ENCODE results near the gene TENT4A.
A peak's percentile ranks its signal among the peaks of the same experiment; 100 is the strongest.

Gene TENT4A

GRCh38 chr5:6788956-6789649 is 75.9 kb downstream of the TENT4A start:
- no peak overlapping the region for H2AK5ac ChIP-seq (ENCODE audit: low read length)
- DNase-seq: peak; percentile 47 to 69
- no peak overlapping the region for H4K91ac ChIP-seq (ENCODE audit: low read depth, low read length)
- H3K36me3 ChIP-seq (ENCODE audit: control insufficient read depth in 1 of 2, insufficient read depth in 2 of 2, low read length in 2 of 2): no peaks in the 10 kb centered on the region
- no peak overlapping the region for H3K14ac ChIP-seq (ENCODE audit: low read length)
- WGBS (ENCODE audit: extremely low coverage, insufficient coverage, insufficient read length): no CpG with 5 or more reads among the region's 15 CpGs
- H2BK12ac ChIP-seq (ENCODE audit: low read length): no peak overlapping the region
- H3K18ac ChIP-seq (ENCODE audit: low read length): no peak overlapping the region
- H3K23ac ChIP-seq (ENCODE audit: low read length): no peak overlapping the region
- no peaks in the 10 kb centered on the region for H3K79me1 ChIP-seq (ENCODE audit: low read length)
- H3K4ac ChIP-seq (ENCODE audit: low read depth, low read length): no peak overlapping the region
- H2AFZ ChIP-seq (ENCODE audit: insufficient read depth, low read length, poor library complexity): no peak overlapping the region
- no peak overlapping the region for H4K8ac ChIP-seq (ENCODE audit: low read depth, low read length)
- no peak overlapping the region for H3K27ac ChIP-seq (ENCODE audit: low read depth, low read length)
- H2BK120ac ChIP-seq (ENCODE audit: insufficient read depth, low read length, poor library complexity): no peak overlapping the region
- H3K79me2 ChIP-seq (ENCODE audit: control insufficient read depth, insufficient read depth, low read length, poor library complexity): no peaks in the 10 kb centered on the region
- no peaks in the 10 kb centered on the region for H3K27me3 ChIP-seq (ENCODE audit: insufficient read depth, low read length)
- no peak overlapping the region for H3K9ac ChIP-seq (ENCODE audit: low read length)
- H3K4me1 ChIP-seq (ENCODE audit: control insufficient read depth in 1 of 2, insufficient read depth in 2 of 2, low read length in 2 of 2): peaks cover 0 to 2% of the 10 kb centered on the region in 2 experiments
- H3K9me3 ChIP-seq (ENCODE audit: insufficient read depth, low read depth, low read length): peaks cover 4% of the 10 kb centered on the region
- H3K4me3 ChIP-seq (ENCODE audit: low read depth, low read length): no peak overlapping the region
- no peak overlapping the region for H2BK5ac ChIP-seq (ENCODE audit: low read depth, low read length, poor library complexity)
- no peak overlapping the region for H4K12ac ChIP-seq (ENCODE audit: low read depth, low read length)
- H3K4me2 ChIP-seq (ENCODE audit: low read length): no peak overlapping the region

GRCh38 chr5:6790346-6790865 is 77.2 kb downstream of the TENT4A start:
- Histone ChIP-seq H3K23ac (ENCODE audit: low read length) (no peak overlapping the region), H3K4me2 (ENCODE audit: low read length) (no peak overlapping the region), H2BK12ac (ENCODE audit: low read length) (no peak overlapping the region), H2AK5ac (ENCODE audit: low read length) (no peak overlapping the region), H3K79me2 (ENCODE audit: control insufficient read depth, insufficient read depth, low read length, poor library complexity) (no peaks in the 10 kb centered on the region), H2AFZ (ENCODE audit: insufficient read depth, low read length, poor library complexity) (no peak overlapping the region), H3K36me3 (ENCODE audit: control insufficient read depth in 1 of 2, insufficient read depth in 2 of 2, low read length in 2 of 2) (no peaks in the 10 kb centered on the region), H3K27me3 (ENCODE audit: insufficient read depth, low read length) (no peaks in the 10 kb centered on the region), H3K4ac (ENCODE audit: low read depth, low read length) (no peak overlapping the region), H4K12ac (ENCODE audit: low read depth, low read length) (no peak overlapping the region), H4K91ac (ENCODE audit: low read depth, low read length) (no peak overlapping the region), H3K18ac (ENCODE audit: low read length) (no peak overlapping the region), H3K4me3 (ENCODE audit: low read depth, low read length) (no peak overlapping the region), H2BK5ac (ENCODE audit: low read depth, low read length, poor library complexity) (no peak overlapping the region), H3K9me3 (ENCODE audit: insufficient read depth, low read depth, low read length) (no peaks in the 10 kb centered on the region), H3K27ac (ENCODE audit: low read depth, low read length) (no peak overlapping the region), H2BK120ac (ENCODE audit: insufficient read depth, low read length, poor library complexity) (no peak overlapping the region), H3K4me1 (ENCODE audit: control insufficient read depth in 1 of 2, insufficient read depth in 2 of 2, low read length in 2 of 2) (peaks cover 0 to 2% of the 10 kb centered on the region in 2 experiments), H3K9ac (ENCODE audit: low read length) (no peak overlapping the region), H3K14ac (ENCODE audit: low read length) (no peak overlapping the region), H4K8ac (ENCODE audit: low read depth, low read length) (no peak overlapping the region), H3K79me1 (ENCODE audit: low read length) (no peaks in the 10 kb centered on the region)
- no CpG with 5 or more reads among the region's 8 CpGs for WGBS (ENCODE audit: extremely low coverage, insufficient coverage, insufficient read length)
- DNase-seq: no peak

- no peaks in the 10 kb centered on the region for H3K79me2 ChIP-seq (ENCODE audit: control insufficient read depth, insufficient read depth, low read length, poor library complexity)
- H4K8ac ChIP-seq (ENCODE audit: low read depth, low read length): no peak overlapping the region
- H3K27me3 ChIP-seq (ENCODE audit: insufficient read depth, low read length): no peaks in the 10 kb centered on the region
- peaks cover 0 to 2% of the 10 kb centered on the region in 2 experiments for H3K4me1 ChIP-seq (ENCODE audit: control insufficient read depth in 1 of 2, insufficient read depth in 2 of 2, low read length in 2 of 2)
- no peak overlapping the region for H2BK120ac ChIP-seq (ENCODE audit: insufficient read depth, low read length, poor library complexity)
- no peak overlapping the region for H2BK5ac ChIP-seq (ENCODE audit: low read depth, low read length, poor library complexity)
- H3K9me3 ChIP-seq (ENCODE audit: insufficient read depth, low read depth, low read length): no peaks in the 10 kb centered on the region
- DNase-seq: no peak
- no peaks in the 10 kb centered on the region for H3K36me3 ChIP-seq (ENCODE audit: control insufficient read depth in 1 of 2, insufficient read depth in 2 of 2, low read length in 2 of 2)
- H3K14ac ChIP-seq (ENCODE audit: low read length): no peak overlapping the region
- no peak overlapping the region for H2AFZ ChIP-seq (ENCODE audit: insufficient read depth, low read length, poor library complexity)
- no peak overlapping the region for H4K91ac ChIP-seq (ENCODE audit: low read depth, low read length)
- no peak overlapping the region for H2BK12ac ChIP-seq (ENCODE audit: low read length)
- H3K27ac ChIP-seq (ENCODE audit: low read depth, low read length): no peak overlapping the region
- no peak overlapping the region for H3K4ac ChIP-seq (ENCODE audit: low read depth, low read length)
- no peak overlapping the region for H4K12ac ChIP-seq (ENCODE audit: low read depth, low read length)
- H3K23ac ChIP-seq (ENCODE audit: low read length): no peak overlapping the region
- H3K79me1 ChIP-seq (ENCODE audit: low read length): no peaks in the 10 kb centered on the region
- no CpG with 5 or more reads among the region's 10 CpGs for WGBS (ENCODE audit: extremely low coverage, insufficient coverage, insufficient read length)
- H3K4me3 ChIP-seq (ENCODE audit: low read depth, low read length): peak overlapping the region; percentile 39
- H3K9ac ChIP-seq (ENCODE audit: low read length): no peak overlapping the region
- no peak overlapping the region for H2AK5ac ChIP-seq (ENCODE audit: low read length)
- no peak overlapping the region for H3K18ac ChIP-seq (ENCODE audit: low read length)
- H3K4me2 ChIP-seq (ENCODE audit: low read length): no peak overlapping the region
Observed at GRCh38 chr5:6791031-6791430, 77.8 kb downstream of the TENT4A start.

GRCh38 chr5:6792376-6792775 is 79.1 kb downstream of the TENT4A start:
- Histone ChIP-seq H3K36me3 (ENCODE audit: control insufficient read depth in 1 of 2, insufficient read depth in 2 of 2, low read length in 2 of 2) (no peaks in the 10 kb centered on the region), H3K4me3 (ENCODE audit: low read depth, low read length) (no peak overlapping the region), H3K27ac (ENCODE audit: low read depth, low read length) (no peak overlapping the region), H3K79me2 (ENCODE audit: control insufficient read depth, insufficient read depth, low read length, poor library complexity) (no peaks in the 10 kb centered on the region), H4K12ac (ENCODE audit: low read depth, low read length) (no peak overlapping the region), H4K91ac (ENCODE audit: low read depth, low read length) (no peak overlapping the region), H3K27me3 (ENCODE audit: insufficient read depth, low read length) (no peaks in the 10 kb centered on the region), H2BK120ac (ENCODE audit: insufficient read depth, low read length, poor library complexity) (no peak overlapping the region), H3K79me1 (ENCODE audit: low read length) (no peaks in the 10 kb centered on the region), H3K9ac (ENCODE audit: low read length) (no peak overlapping the region), H3K23ac (ENCODE audit: low read length) (no peak overlapping the region), H4K8ac (ENCODE audit: low read depth, low read length) (no peak overlapping the region), H2BK5ac (ENCODE audit: low read depth, low read length, poor library complexity) (no peak overlapping the region), H3K4ac (ENCODE audit: low read depth, low read length) (no peak overlapping the region), H3K14ac (ENCODE audit: low read length) (no peak overlapping the region), H3K4me2 (ENCODE audit: low read length) (no peak overlapping the region), H2AFZ (ENCODE audit: insufficient read depth, low read length, poor library complexity) (no peak overlapping the region), H2AK5ac (ENCODE audit: low read length) (no peak overlapping the region), H3K4me1 (ENCODE audit: control insufficient read depth in 1 of 2, insufficient read depth in 2 of 2, low read length in 2 of 2) (peaks cover 0 to 2% of the 10 kb centered on the region in 2 experiments), H2BK12ac (ENCODE audit: low read length) (no peak overlapping the region), H3K18ac (ENCODE audit: low read length) (no peak overlapping the region), H3K9me3 (ENCODE audit: insufficient read depth, low read depth, low read length) (no peaks in the 10 kb centered on the region)
- no peak for DNase-seq
- no CpG with 5 or more reads among the region's 5 CpGs for WGBS (ENCODE audit: extremely low coverage, insufficient coverage, insufficient read length)
